ENCODE results near the gene HCN2.
"Not testable (repeated sequence)": the region's sequence is repeated elsewhere in the genome, so short reads cannot be mapped to it uniquely, and the experiment has no call there.

Gene HCN2

GRCh38 chr19:607301-608154 is 17.8 kb downstream of the HCN2 start:
- DNase-seq: no peak

GRCh38 chr19:608155-609003 is 18.7 kb downstream of the HCN2 start:
- no peak for DNase-seq

- DNase-seq: no peak
These were observed 19.3 kb downstream of the HCN2 start for GRCh38 chr19:609004-609346.

- DNase-seq: peak; percentile 69
These were observed 20.6 kb downstream of the HCN2 start for GRCh38 chr19:610071-610800.

GRCh38 chr19:610801-611480 is 21.3 kb downstream of the HCN2 start:
- DNase-seq: no peak

GRCh38 chr19:611481-611868 is 21.8 kb downstream of the HCN2 start:
- no peak for DNase-seq

GRCh38 chr19:612941-613340 is 23.3 kb downstream of the HCN2 start:
- no peak for DNase-seq

- DNase-seq: no peak
These were observed 24.3 kb downstream of the HCN2 start for GRCh38 chr19:613732-614567.

- no peak for DNase-seq
These were observed 25.9 kb downstream of the HCN2 start for GRCh38 chr19:615619-616018.

GRCh38 chr19:616062-616700 is 26.5 kb downstream of the HCN2 start:
- no peak for DNase-seq

GRCh38 chr19:616747-617526 is 27.3 kb downstream of the HCN2 start:
- no peak for DNase-seq

- no peak for DNase-seq
These were observed 28.0 kb downstream of the HCN2 start for GRCh38 chr19:617551-618246.

GRCh38 chr19:618247-618619 is 28.6 kb downstream of the HCN2 start:
- no peak for DNase-seq

GRCh38 chr19:618674-619285 is 29.1 kb downstream of the HCN2 start:
- DNase-seq: no peak

GRCh38 chr19:619286-620002 is 29.8 kb downstream of the HCN2 start:
- no peak for DNase-seq

- no peak for DNase-seq
These were observed 30.6 kb downstream of the HCN2 start for GRCh38 chr19:620166-620862.

GRCh38 chr19:621191-621590 is 31.5 kb downstream of the HCN2 start:
- DNase-seq: not testable (repeated sequence)

GRCh38 chr19:621819-622218 is 32.1 kb downstream of the HCN2 start:
- no peak for DNase-seq

All from SHP77 treated with DMSO at 0.1 percent for 48 hours (cell line).